Raji (cell line): ENCODE data around the gene VTI1A.

Source experiments
- POLR2A ChIP-seq: IDR thresholded peaks from 2 replicates; pipeline ENCODE4 v1.6.1; 2011; ENCODE audit warnings: low read depth, low read length, control low read depth; ENCODE audit not compliant: insufficient read depth

The VTI1A gene

DNA sequence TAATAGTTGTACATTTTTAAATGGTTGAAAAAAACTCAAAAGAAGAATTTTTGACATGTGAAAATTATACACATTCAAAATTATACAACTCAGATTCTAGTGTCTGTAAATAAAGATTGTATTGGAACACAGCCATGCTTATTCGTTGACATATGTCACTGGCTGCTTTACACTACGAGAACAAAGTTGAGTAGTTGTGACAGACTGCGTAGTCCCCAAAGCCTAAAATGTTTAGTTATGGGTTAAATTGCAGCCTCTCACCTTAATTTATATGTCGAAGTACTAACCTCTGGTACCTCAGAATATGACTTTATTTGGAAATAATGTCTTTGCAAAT is 358.2 kb downstream of the VTI1A start:
- TF ChIP-seq POLR2A, result no peak

DNA sequence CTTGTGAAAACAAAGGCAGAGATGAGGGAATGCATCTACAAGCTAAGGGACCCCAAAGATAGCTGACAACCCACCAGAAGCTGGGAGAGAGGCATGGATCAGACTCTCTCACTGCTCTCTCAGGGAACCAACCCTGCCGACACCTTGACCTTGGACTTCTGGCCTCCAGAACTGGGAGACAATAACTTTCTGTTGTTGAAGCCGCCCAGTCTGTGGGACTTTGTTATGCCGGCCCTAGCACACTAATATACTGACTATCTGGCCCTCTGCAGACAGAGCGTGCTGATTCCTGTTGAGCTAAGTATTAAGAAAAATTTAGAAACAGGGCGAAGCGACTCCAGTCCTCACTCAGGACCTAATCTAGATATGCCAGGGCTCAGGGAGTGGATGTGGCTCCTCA is 358.7 kb downstream of the VTI1A start:
- TF ChIP-seq POLR2A, result no peak

DNA sequence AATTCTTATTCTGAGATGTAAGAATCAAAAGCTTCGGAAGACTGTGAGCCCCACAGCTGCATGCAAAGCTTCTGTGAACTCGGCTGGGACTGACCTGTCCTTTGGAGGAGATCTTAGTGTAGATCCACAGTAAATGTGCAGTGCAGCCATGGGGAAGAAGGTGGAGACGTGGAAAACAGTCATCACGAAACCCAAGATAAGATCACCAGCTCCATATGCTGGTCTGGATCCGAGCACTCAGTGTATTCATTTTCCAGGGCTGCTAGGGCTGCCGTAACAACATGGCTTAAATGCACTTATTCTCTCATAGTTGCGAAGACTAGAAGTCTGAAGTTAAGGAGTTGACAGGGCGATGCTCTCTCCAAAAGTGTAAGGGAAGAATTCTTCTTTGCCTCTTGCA is 360.0 kb downstream of the VTI1A start:
- TF ChIP-seq POLR2A, result no peak

- no peak for TF ChIP-seq POLR2A
Observed at GRCh38 chr10:112809736-112810135, 362.7 kb downstream of the VTI1A start.

DNA sequence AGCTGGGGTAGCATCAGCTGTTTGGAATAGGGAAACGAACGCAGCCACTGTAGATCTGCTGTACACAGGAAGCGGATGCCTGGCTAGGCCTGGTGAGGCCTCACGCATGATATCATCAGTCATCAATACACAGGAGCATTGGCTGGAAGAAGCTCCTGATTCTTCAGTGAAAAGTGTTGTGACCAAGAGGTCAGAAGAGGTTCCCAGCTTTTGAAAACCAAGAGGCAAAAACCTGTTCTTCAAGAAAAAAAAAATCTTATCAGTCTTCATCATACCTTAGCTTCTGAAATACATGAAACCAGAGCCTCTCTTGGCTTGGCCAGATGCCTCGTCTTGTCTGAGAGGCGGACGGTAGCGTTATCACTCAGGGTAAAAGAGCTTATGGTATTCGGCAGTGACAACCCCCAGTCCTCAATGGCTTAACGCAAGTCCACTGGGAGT is 363.7 kb downstream of the VTI1A start:
- TF ChIP-seq POLR2A, result no peak

GRCh38 chr10:112811741-112812551 is 364.9 kb downstream of the VTI1A start:
- TF ChIP-seq POLR2A, result no peak

- TF ChIP-seq POLR2A, result no peak
Observed at GRCh38 chr10:112812586-112812985, 365.6 kb downstream of the VTI1A start.

GRCh38 chr10:112813866-112814591 is 367.0 kb downstream of the VTI1A start:
- TF ChIP-seq POLR2A, result no peak

GRCh38 chr10:112815269-112816032 is 368.4 kb downstream of the VTI1A start:
- TF ChIP-seq POLR2A, result no peak

- no peak for TF ChIP-seq POLR2A
Observed at GRCh38 chr10:112816033-112816430, 369.0 kb downstream of the VTI1A start.

- TF ChIP-seq POLR2A, result no peak
Observed at GRCh38 chr10:112816891-112817290, 369.9 kb downstream of the VTI1A start.

- no peak for TF ChIP-seq POLR2A
Observed at GRCh38 chr10:112817981-112818777, 371.2 kb downstream of the VTI1A start.

GRCh38 chr10:112819231-112819630 is 372.2 kb downstream of the VTI1A start:
- no peak for TF ChIP-seq POLR2A

- no peak for TF ChIP-seq POLR2A
Observed at GRCh38 chr10:112820320-112820719, 373.3 kb downstream of the VTI1A start.

GRCh38 chr10:112821038-112821437 is 374.0 kb downstream of the VTI1A start:
- no peak for TF ChIP-seq POLR2A

DNA sequence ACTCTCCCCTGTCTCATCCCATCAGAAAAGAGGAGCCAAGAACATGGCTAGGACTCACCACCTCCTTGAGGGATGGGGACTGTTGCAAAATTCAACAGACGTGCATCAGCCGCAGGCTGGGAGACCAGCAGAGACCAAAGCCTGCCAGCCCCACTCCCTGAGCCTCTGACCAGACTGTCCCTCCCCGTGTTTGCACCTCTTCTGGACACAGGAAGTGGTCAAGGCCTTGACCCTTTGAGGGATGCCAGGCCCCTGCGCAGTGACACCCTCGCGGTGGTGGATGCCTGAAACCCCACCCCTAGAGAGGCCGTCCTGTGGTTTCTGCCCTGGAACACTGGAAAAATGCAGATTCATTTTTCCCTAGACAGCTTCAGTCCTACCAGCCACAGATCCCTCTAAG is 374.6 kb downstream of the VTI1A start:
- no peak for TF ChIP-seq POLR2A

DNA sequence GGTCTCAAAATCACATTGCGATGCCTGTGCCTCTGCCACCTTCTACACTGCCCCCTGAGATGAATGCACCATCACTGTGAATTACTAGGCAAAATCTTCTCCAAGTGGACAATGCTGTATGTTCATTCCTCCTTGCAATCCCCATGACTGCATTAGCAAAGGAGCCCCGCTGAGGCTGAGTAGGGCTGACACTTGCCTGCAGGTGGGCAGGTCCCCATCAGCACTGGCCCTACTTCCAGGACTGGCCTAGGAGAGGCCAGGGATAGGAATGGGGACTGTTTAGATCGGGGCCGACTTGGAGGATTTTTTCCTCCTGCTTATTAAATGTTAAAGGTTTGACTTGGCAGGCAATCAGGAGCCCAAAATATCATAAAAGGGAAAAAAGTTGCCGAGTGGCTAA is 376.0 kb downstream of the VTI1A start:
- no peak for TF ChIP-seq POLR2A
